ENCODE results near the gene CERS6. TPM values are rescaled to one million over a fixed set of nuclear protein-coding genes. Genes with fewer than 3 reads are reported as not detected.

Gene CERS6
- total and polyA plus RNA-seq, 4 donors: 4.2 to 20.4 (median 10.1) TPM

GRCh38 chr2:168708080-168708479 lies 252.0 kb downstream of the CERS6 start:
- no peaks in the 10 kb centered on the region for H3K9me3 ChIP-seq (ENCODE audit: control insufficient read depth in 4 of 4, low read length in 3 of 4)
- TF ChIP-seq EGR1 (IDR thresholded peaks at IDR 0.05; ENCODE audit: low read depth in 2 of 2): no peak
- no peak for TF ChIP-seq JUND (IDR thresholded peaks at IDR 0.05)
- no peak for TF ChIP-seq GABPA (IDR thresholded peaks at IDR 0.05 in 1 of 2, conservative IDR thresholded peaks at IDR 0.05 in 1 of 2)
- TF ChIP-seq MAX (IDR thresholded peaks at IDR 0.05): no peak
- no peak for TF ChIP-seq SP1 (IDR thresholded peaks at IDR 0.05)
- TF ChIP-seq NR2F2 (IDR thresholded peaks at IDR 0.05): no peak
- peak; percentile 53 to 63 for TF ChIP-seq HNF4A (conservative IDR thresholded peaks at IDR 0.05)
- no peak for TF ChIP-seq REST (IDR thresholded peaks at IDR 0.05)
- no peak for TF ChIP-seq RXRA (IDR thresholded peaks at IDR 0.05)
- TF ChIP-seq ZBTB33 (IDR thresholded peaks at IDR 0.05): no peak
- TF ChIP-seq FOXA2 (IDR thresholded peaks at IDR 0.05): no peak
- no peak for TF ChIP-seq YY1 (IDR thresholded peaks at IDR 0.05)
- TF ChIP-seq FOXA1 (IDR thresholded peaks at IDR 0.05): no peak
- TF ChIP-seq CTCF (IDR thresholded peaks at IDR 0.05; ENCODE audit: low read depth, low read length, missing input control): no peak
- TF ChIP-seq RAD21 (IDR thresholded peaks at IDR 0.05): peak in 1 of 2 donors; percentile 11
- TF ChIP-seq HNF4G (IDR thresholded peaks at IDR 0.05): no peak
- TF ChIP-seq TAF1 (conservative IDR thresholded peaks at IDR 0.05): no peak
- peaks cover 3 to 8% (median 4%) of the 10 kb centered on the region in 4 donors for H3K4me1 ChIP-seq (ENCODE audit: control insufficient read depth in 4 of 4, insufficient read depth in 4 of 4, low read length in 3 of 4)
- H3K36me3 ChIP-seq (ENCODE audit: control insufficient read depth in 4 of 4, insufficient read depth in 3 of 4, low read depth in 1 of 4, low read length in 3 of 4): no peaks in the 10 kb centered on the region
- H3K9ac ChIP-seq (ENCODE audit: low read depth in 1 of 2, low read length in 2 of 2): no peak overlapping the region
- no peak overlapping the region for H3K4me3 ChIP-seq (ENCODE audit: low read depth in 1 of 3, low read length in 3 of 3)
- WGBS: 51% methylated on average over 1 of the region's 1 CpG
- H3K27me3 ChIP-seq (ENCODE audit: control insufficient read depth in 4 of 4, insufficient read depth in 4 of 4, low read length in 3 of 4): no peaks in the 10 kb centered on the region
- no peak overlapping the region for H3K27ac ChIP-seq (ENCODE audit: low read depth in 1 of 2, low read length in 2 of 2)
- no peak for DNase-seq (ENCODE audit: low spot score)

Data from liver (tissue), 9 donors.